H1 (cell line): Measurements from ENCODE around the gene NLRC5. TPM values are rescaled to one million over a fixed set of nuclear protein-coding genes. Genes with fewer than 3 reads are reported as not detected.
A peak's percentile ranks its signal among the peaks of the same experiment; 100 is the strongest.

Source experiments
- CTCF ChIA-PET: fragments of 300-600 bp; sonication (Branson Sonifier 250); formaldehyde crosslinking; loops from one replicate; lab custom pipeline; 2021; ENCODE audit not compliant: partially characterized antibody; lab: Charles Lee
- POLR2A ChIA-PET: fragments of 300-600 bp; sonication (Branson Sonifier 250); formaldehyde crosslinking; loops from one replicate; lab custom pipeline; 2021; ENCODE audit warnings: inconsistent platforms; ENCODE audit not compliant: partially characterized antibody; lab: Charles Lee
- DNase-seq, 2 experiments: peaks; one replicate each; pipeline versions ENCODE4 v3.0.0 to v3.0.0-alpha.2; 2010 to 2022; ENCODE audit warnings: low spot score in 2 of 2, low read depth in 1 of 2, mixed read lengths in 1 of 2
- FAIRE-seq: peaks from 2 replicates; lab custom pipeline; 2011; peaks lifted over from hg19 to GRCh38; lab: Jason Lieb, UNC
- H2AFZ ChIP-seq: 2 replicates; pipeline ENCODE4 v1.8.1; 2012; ENCODE audit warnings: low read length, inconsistent platforms
- H2AK5ac ChIP-seq: 2 replicates; pipeline ENCODE4 v1.6.1; 2013; ENCODE audit warnings: low read depth, low read length
- H2BK120ac ChIP-seq: replicated peaks from 2 replicates; pipeline ENCODE3; 2013; ENCODE audit warnings: low read depth, low read length, inconsistent platforms
- H2BK12ac ChIP-seq: 2 replicates; pipeline ENCODE4 v1.6.1; 2013; ENCODE audit warnings: low read depth, low read length
- H2BK15ac ChIP-seq: 2 replicates; pipeline ENCODE4 v1.6.1; 2013; ENCODE audit warnings: low read length
- H2BK20ac ChIP-seq: 2 replicates; pipeline ENCODE4 v1.6.1; 2013; ENCODE audit warnings: low read length
- H2BK5ac ChIP-seq: 2 replicates; pipeline ENCODE4 v1.6.1; 2013; ENCODE audit warnings: low read depth, low read length
- H3K14ac ChIP-seq: 2 replicates; pipeline ENCODE4 v1.6.1; 2013; ENCODE audit warnings: inconsistent platforms; ENCODE audit not compliant: insufficient read length
- H3K18ac ChIP-seq: 2 replicates; pipeline ENCODE4 v1.6.1; 2013; ENCODE audit warnings: low read length; ENCODE audit errors: extremely low read depth
- H3K23ac ChIP-seq: 2 replicates; pipeline ENCODE4 v1.6.1; 2013; ENCODE audit warnings: inconsistent platforms; ENCODE audit not compliant: insufficient read length
- H3K23me2 ChIP-seq: 2 replicates; pipeline ENCODE4 v1.6.1; 2013; ENCODE audit warnings: low read depth, low read length
- H3K27ac ChIP-seq: 2 replicates; pipeline ENCODE4 v1.6.1; 2011; ENCODE audit warnings: low read depth, low read length, inconsistent platforms
- H3K27me3 ChIP-seq, 4 experiments: replicated peaks in 1 of 4; 1 replicate in 1 of 4; 2 replicates in 3 of 4; pipeline versions ENCODE4 v1.6.1 to v1.8.1; 2011 to 2013; ENCODE audit warnings: low read length in 3 of 4, mild to moderate bottlenecking in 3 of 4, inconsistent platforms in 2 of 4, mixed read lengths in 2 of 4, moderate library complexity in 1 of 4; ENCODE audit not compliant: control insufficient read depth in 3 of 4, insufficient read depth in 3 of 4; ENCODE audit errors: extremely low read depth in 1 of 4
- H3K36me3 ChIP-seq, 4 experiments: 2 replicates each; pipeline versions ENCODE4 v1.6.1 to v1.8.1; 2011 to 2013; ENCODE audit warnings: mild to moderate bottlenecking in 4 of 4, low read length in 3 of 4, moderate library complexity in 2 of 4, control low read depth in 1 of 4, inconsistent platforms in 1 of 4; ENCODE audit not compliant: insufficient read depth in 4 of 4, control insufficient read depth in 2 of 4
- H3K4ac ChIP-seq: replicated peaks from 2 replicates; pipeline ENCODE3; 2013; ENCODE audit warnings: low read length, low read depth, mixed read lengths, inconsistent platforms; ENCODE audit not compliant: insufficient read length
- H3K4me1 ChIP-seq, 4 experiments: replicated peaks in 1 of 4; 1 replicate in 1 of 4; 2 replicates in 3 of 4; pipeline versions ENCODE4 v1.6.1 to v1.8.1; 2011 to 2013; ENCODE audit warnings: low read length in 3 of 4, inconsistent platforms in 2 of 4, mixed read lengths in 1 of 4; ENCODE audit not compliant: insufficient read depth in 4 of 4, control insufficient read depth in 3 of 4
- H3K4me2 ChIP-seq, 2 experiments: 2 replicates each; pipeline versions ENCODE4 v1.6.1 to v1.8.1; 2011 to 2013; ENCODE audit warnings: low read depth in 2 of 2, low read length in 2 of 2, control low read depth in 1 of 2, inconsistent platforms in 1 of 2, mild to moderate bottlenecking in 1 of 2; ENCODE audit not compliant: insufficient read depth in 1 of 2
- H3K4me3 ChIP-seq, 4 experiments: fragments of 200-600, 300-600 bp in 1 of 4; sonication (generic), shearing (Covaris generic), sonication (Bioruptor Twin) in 1 of 4; 2 replicates each; pipeline versions ENCODE4 v1.5.1 to v1.8.1; 2011 to 2016; ENCODE audit warnings: low read length in 4 of 4, low read depth in 3 of 4, control low read depth in 2 of 4, inconsistent platforms in 2 of 4, mild to moderate bottlenecking in 2 of 4, mixed read lengths in 1 of 4, moderate library complexity in 1 of 4; ENCODE audit not compliant: insufficient read depth in 2 of 4; ENCODE audit errors: extremely low read depth in 1 of 4
- H3K56ac ChIP-seq: replicated peaks from 2 replicates; pipeline ENCODE3; 2013; ENCODE audit warnings: low read depth, mild to moderate bottlenecking, mixed read lengths, low read length, inconsistent platforms; ENCODE audit not compliant: insufficient read length
- H3K79me1 ChIP-seq: 2 replicates; pipeline ENCODE4 v1.6.1; 2013; ENCODE audit warnings: low read depth, low read length, control low read depth
- H3K79me2 ChIP-seq, 2 experiments: 2 replicates each; pipeline versions ENCODE4 v1.6.1 to v1.8.1; 2012 to 2013; ENCODE audit warnings: low read length in 2 of 2, mild to moderate bottlenecking in 2 of 2, inconsistent platforms in 1 of 2; ENCODE audit not compliant: insufficient read depth in 2 of 2, control insufficient read depth in 1 of 2
- H3K9ac ChIP-seq, 4 experiments: replicated peaks in 1 of 4; 1 replicate in 1 of 4; 2 replicates in 3 of 4; pipeline versions ENCODE4 v1.6.1 to v1.8.1; 2011 to 2013; ENCODE audit warnings: low read depth in 3 of 4, low read length in 3 of 4, control low read depth in 2 of 4, mild to moderate bottlenecking in 2 of 4, moderate library complexity in 2 of 4, inconsistent platforms in 1 of 4; ENCODE audit errors: extremely low read depth in 1 of 4
- H3K9me3 ChIP-seq, 2 experiments: 2 replicates each; pipeline versions ENCODE4 v1.6.1 to v1.8.1; 2012 to 2013; ENCODE audit warnings: mild to moderate bottlenecking in 2 of 2, moderate library complexity in 2 of 2, control low read depth in 1 of 2, inconsistent platforms in 1 of 2, low read depth in 1 of 2, low read length in 1 of 2, mixed read lengths in 1 of 2; ENCODE audit not compliant: insufficient read depth in 2 of 2
- H4K20me1 ChIP-seq, 2 experiments: replicated peaks in 1 of 2; 2 replicates each; pipeline versions ENCODE3 to v1.8.1; 2011 to 2013; ENCODE audit warnings: inconsistent platforms in 2 of 2, low read length in 2 of 2, mild to moderate bottlenecking in 1 of 2; ENCODE audit not compliant: insufficient read depth in 2 of 2, control insufficient read depth in 1 of 2
- H4K5ac ChIP-seq: 2 replicates; pipeline ENCODE4 v1.6.1; 2013; ENCODE audit warnings: low read length, low read depth, mixed read lengths, inconsistent platforms; ENCODE audit not compliant: insufficient read length
- H4K8ac ChIP-seq: 2 replicates; pipeline ENCODE4 v1.8.0; 2013; ENCODE audit warnings: mild to moderate bottlenecking, moderate library complexity, low read length, inconsistent platforms; ENCODE audit not compliant: insufficient read depth; ENCODE audit errors: extremely low read depth
- H4K91ac ChIP-seq: replicated peaks from 2 replicates; pipeline ENCODE3; 2013; ENCODE audit warnings: low read length, mixed read lengths, inconsistent platforms; ENCODE audit not compliant: insufficient read length
- EZH2 ChIP-seq: fragments of 200-600 bp; sonication (generic); IDR thresholded peaks from 2 replicates; pipeline ENCODE4 v1.7.1; 2012; ENCODE audit warnings: low read depth, mild to moderate bottlenecking, moderate library complexity, low read length, inconsistent platforms; ENCODE audit not compliant: severe bottlenecking
- GTF2F1 ChIP-seq: IDR thresholded peaks from 2 replicates; pipeline ENCODE4 v1.6.1; 2012; ENCODE audit warnings: low read depth, low read length, improper control_type of control experiment, borderline replicate concordance
- KDM1A ChIP-seq: fragments of 200-600, 300-600 bp; sonication (generic); IDR thresholded peaks from 2 replicates; pipeline ENCODE4 v1.7.1; 2016; ENCODE audit warnings: mild to moderate bottlenecking, low read length, borderline replicate concordance
- KDM4A ChIP-seq: IDR thresholded peaks from one replicate; pipeline ENCODE4 v1.7.1; 2012; ENCODE audit warnings: low read depth, mild to moderate bottlenecking, moderate library complexity, low read length, inconsistent platforms; ENCODE audit not compliant: severe bottlenecking
- POU5F1 ChIP-seq: IDR thresholded peaks from 2 replicates; pipeline ENCODE4 v1.6.1; 2011; ENCODE audit warnings: low read depth, mild to moderate bottlenecking, low read length, moderate library complexity
- TAF7 ChIP-seq: optimal IDR thresholded peaks from 2 replicates; pipeline ENCODE3; 2011; ENCODE audit warnings: low read depth, mild to moderate bottlenecking, inconsistent platforms, low read length, moderate library complexity, borderline replicate concordance
- YY1 ChIP-seq: IDR thresholded peaks from 2 replicates; pipeline ENCODE4 v1.6.1; 2011; ENCODE audit warnings: low read depth, mild to moderate bottlenecking, low read length
- WGBS, 2 experiments: shearing (Covaris generic) in 1 of 2; methylation state at CpG; one replicate each; pipeline versions ENCODE4 v1.1.6 to v1.1.7; 2013 to 2015; ENCODE audit warnings: low lambda C conversion rate in 2 of 2, mixed read lengths in 2 of 2, inconsistent platforms in 1 of 2, low coverage in 1 of 2, missing lambda C conversion rate in 1 of 2; ENCODE audit not compliant: insufficient replicate concordance in 2 of 2, insufficient coverage in 1 of 2, insufficient read length in 1 of 2; ENCODE audit errors: extremely low coverage in 1 of 2, missing lambda C conversion rate in 1 of 2; 5-methylcytosine and 5-hydroxymethylcytosine counted together
- polyA plus RNA-seq, 7 experiments: library from polyadenylated mRNA; depleted of rRNA in 3 of 7; stranded (reverse) in 5 of 7; unstranded in 2 of 7; fragments of >200 nt in 5 of 7; fragments of 200-250 nt in 2 of 7; gene quantifications; 1 replicate in 5 of 7; 2 replicates in 1 of 7; 4 replicates in 1 of 7; pipeline versions ENCODE4 v1.2.1 to v1.2.3, GENCODE V29; 2011 to 2013; ENCODE audit warnings: missing spikeins in 2 of 7, mixed read lengths in 2 of 7
- total RNA-seq: library from RNA; stranded (reverse); fragmentation: NEBNext Ultra II Directional; extraction: Animal tissue kit (Norgen Biotek cat#: 25700); gene quantifications from 2 replicates; pipeline ENCODE4 v1.2.1, GENCODE V29; 2021

NLRC5 gene
- total and polyA plus RNA-seq, 2 of the 8 experiments (the other 6 are each of a cell fraction or from before 2014, with no cell fraction given) = 2.2 to 3.2 TPM

DNA sequence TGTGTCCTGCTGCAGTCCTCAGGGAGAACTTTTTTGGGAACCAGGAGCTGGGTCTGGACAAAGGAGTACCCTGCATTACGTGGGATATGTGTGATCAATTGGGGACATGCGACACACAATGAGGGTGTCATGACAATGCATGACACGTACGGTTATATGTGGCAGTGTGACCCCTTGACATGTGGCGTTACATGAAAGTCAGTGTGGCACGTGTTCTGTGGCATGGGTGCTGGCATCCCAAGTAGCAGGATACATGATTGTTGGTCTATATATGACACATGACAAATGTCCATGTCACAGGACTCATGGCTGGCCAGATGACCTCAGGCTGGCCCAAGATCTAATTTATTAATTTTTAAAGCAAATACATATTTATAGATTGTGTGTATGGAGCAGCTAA, 93.3 kb downstream of the NLRC5 start:
- H3K27ac ChIP-seq = no peak overlapping the region
- TF ChIP-seq GTF2F1 (no peak), KDM1A (no peak), TAF7 (no peak), KDM4A (no peak), EZH2 (no peak), POU5F1 (no peak), YY1 (no peak)
- TF ChIP-seq, all 59 proteins: peak for 0
- Histone ChIP-seq H2BK15ac (no peak overlapping the region), H3K18ac (no peak overlapping the region), H3K56ac (no peak overlapping the region), H3K23ac (no peak overlapping the region), H2AFZ (no peak overlapping the region), H2AK5ac (no peak overlapping the region), H2BK5ac (no peak overlapping the region), H3K4me1 (peaks cover 0 to 2% (median 0%) of the 10 kb centered on the region in 4 experiments; a peak in 1 of 7 replicates), H3K14ac (no peak overlapping the region), H4K5ac (no peak overlapping the region), H3K9ac (no peak overlapping the region), H3K4me2 (no peak overlapping the region), H4K8ac (no peak overlapping the region), H3K79me1 (no peaks in the 10 kb centered on the region), H3K36me3 (no peaks in the 10 kb centered on the region), H3K4ac (no peak overlapping the region), H3K23me2 (no peaks in the 10 kb centered on the region), H4K91ac (no peak overlapping the region), H3K79me2 (no peaks in the 10 kb centered on the region), H4K20me1 (no peaks in the 10 kb centered on the region), H3K9me3 (no peaks in the 10 kb centered on the region), H2BK20ac (no peak overlapping the region), H3K4me3 (no peak overlapping the region), H2BK120ac (no peak overlapping the region), H2BK12ac (0 out of 2 replicates have a peak overlapping the region, but pooled peaks have one; percentile 2), H3K27me3 (no peaks in the 10 kb centered on the region)
- POLR2A ChIA-PET = no interaction called here
- FAIRE-seq (no peak), DNase-seq (no peak)
- CTCF ChIA-PET = interaction anchor here (0.6 to 7.0 kb wide), 11 partner anchors 10 to 384 kb away, joined by 3 to 100 read pairs (median 7); partner anchors contain the start of gene CPNE2
- 86% methylated on average over 6 of the region's 6 CpGs; no CpG with 5 or more reads in 1 of the 2 experiments for WGBS, 2 experiments
